DMS53 (cell line): ENCODE data around the gene CFAP77.
A peak's percentile ranks its signal among the peaks of the same experiment; 100 is the strongest.

Source experiments
- DNase-seq: peaks from one replicate; lab custom pipeline; 2025; lab: John Stamatoyannopoulos, UW

Gene CFAP77

DNA sequence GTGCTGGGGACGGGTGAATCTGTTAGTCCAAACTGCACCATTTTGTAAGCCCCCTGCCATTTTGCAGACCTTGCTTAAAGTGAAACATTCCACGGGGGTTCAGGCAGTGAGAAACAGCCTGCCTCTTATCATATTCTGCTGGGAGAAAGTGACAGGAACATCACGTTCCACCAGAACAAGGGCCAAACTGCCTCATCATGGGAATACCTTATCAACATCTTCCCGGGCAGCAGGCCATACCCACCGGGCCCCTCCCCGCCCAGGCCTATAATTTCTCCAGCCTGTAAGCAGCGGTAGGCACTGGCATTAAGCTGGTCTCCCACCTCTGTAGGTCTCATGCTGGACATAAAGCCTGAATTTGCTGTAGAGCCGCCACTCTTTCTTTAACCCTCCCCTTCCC is 1.5 kb upstream of the CFAP77 start:
- no peak for DNase-seq

DNA sequence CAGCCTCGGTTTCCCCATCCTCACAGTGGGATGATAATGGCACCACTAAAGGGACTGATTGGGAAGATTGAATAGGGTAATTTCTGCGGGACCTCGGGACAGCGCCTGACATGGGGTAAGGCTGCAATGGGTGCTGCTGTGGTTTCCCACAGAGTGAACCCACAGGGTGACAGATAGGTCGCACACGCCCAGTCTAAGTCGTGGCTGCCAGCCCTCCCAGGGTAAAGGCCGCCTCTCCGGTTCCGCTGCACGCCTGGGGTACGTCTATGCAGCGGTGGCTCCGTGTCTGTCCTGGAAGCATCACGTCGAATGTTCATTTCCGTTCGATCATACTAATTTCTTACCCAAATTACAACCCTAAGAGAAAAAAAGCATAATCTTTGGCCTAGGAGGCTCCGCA is 631 bp downstream of the CFAP77 start:
- DNase-seq, result peak; percentile 56

DNA sequence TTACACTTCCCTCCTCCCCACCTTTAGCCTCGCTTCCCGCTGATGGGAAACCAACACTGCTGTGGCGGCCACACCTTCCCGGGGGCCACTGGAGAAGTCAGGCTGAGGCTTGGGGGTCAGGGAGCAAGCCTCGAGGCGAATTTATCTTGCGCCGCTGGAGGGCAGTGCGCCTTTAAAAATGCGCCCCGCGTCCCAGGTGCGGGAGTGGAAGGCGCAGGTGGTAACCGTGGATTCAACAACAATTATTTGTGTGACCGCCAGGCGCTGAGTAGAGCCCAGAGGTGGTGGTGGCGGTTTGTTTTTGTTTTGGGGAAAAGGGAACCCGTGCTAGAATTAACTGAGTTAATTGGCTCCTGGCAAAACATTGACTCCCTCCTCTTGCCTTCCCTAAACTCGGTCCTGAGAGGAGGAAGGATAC is 1.1 kb downstream of the CFAP77 start:
- peak; percentile 93 for DNase-seq

DNA sequence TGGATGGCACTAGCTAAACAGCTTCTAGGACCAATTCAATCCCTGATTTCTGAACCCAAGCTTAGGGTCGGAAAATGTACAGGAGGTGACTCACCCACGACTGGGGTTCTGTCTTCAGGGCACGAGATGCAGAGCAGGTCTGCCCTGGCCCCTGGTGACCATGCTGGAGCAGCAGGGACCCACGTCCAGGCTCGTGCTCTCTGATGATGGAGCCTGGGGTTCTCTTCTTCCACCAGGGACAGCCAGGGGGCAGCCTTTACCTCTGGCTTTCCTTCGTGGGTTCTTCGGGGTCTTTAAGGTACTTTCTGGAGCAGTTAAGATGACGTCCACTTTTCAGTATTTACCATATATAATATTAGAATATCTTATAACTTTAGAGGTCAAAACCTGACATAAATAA is 2.1 kb downstream of the CFAP77 start:
- DNase-seq, result peak; percentile 40

DNA sequence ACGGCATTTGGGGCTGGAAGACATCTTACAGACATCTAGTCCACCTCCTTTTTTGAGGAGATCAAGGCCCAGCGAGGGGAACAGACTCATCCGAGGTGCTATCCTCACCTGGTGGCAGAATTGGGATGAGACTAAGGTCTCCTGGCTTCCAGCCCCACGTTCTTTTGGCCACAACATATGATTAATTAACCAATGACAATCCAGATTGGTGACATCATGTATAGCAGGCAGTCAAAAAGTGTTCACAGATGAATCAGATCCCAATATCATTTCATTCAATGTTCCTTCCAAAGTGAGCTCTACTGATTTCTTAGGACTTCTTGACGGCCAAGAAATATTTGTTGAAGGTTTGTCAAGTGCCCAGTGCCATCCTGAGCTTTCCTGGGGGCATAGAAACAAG is 3.9 kb downstream of the CFAP77 start:
- no peak for DNase-seq

DNA sequence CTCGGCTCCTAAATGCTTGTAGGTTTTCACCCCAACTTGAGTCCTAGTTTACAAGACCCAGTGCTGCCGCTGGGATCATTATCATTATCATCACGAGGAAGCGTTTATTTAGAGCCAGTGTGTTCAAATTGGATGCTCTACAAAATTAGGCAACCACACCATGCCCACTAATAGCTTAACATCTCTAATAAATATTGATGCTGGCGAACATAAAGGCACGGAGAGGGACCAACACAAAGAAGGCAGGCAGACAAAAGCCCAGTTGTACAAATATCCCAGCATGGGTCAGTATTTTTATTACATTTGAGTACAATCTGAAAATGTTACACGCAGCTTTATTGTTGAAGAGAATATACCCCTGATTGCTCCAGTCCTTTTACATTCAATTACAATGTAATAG is 4.7 kb downstream of the CFAP77 start:
- no peak for DNase-seq

DNA sequence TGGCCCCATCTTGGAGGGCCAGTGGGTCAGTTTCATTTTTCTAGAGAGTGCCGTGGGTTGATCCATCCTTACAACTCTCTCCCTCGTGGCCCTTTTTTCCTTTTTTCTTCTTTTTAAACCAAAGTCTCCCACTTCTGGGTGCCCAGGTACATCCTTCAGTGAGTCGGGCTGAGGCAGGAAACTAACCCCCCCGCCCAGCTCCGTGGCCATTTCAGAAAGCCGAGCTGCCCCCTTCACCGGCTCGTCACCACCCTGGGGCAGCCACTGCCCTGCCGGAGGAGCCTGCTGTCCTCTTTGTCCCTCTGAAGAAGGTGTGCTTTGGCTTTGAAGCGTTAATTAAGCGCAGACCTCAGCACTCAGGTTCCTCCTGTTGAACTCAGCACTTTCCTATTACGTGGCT is 5.2 kb downstream of the CFAP77 start:
- DNase-seq, result no peak

DNA sequence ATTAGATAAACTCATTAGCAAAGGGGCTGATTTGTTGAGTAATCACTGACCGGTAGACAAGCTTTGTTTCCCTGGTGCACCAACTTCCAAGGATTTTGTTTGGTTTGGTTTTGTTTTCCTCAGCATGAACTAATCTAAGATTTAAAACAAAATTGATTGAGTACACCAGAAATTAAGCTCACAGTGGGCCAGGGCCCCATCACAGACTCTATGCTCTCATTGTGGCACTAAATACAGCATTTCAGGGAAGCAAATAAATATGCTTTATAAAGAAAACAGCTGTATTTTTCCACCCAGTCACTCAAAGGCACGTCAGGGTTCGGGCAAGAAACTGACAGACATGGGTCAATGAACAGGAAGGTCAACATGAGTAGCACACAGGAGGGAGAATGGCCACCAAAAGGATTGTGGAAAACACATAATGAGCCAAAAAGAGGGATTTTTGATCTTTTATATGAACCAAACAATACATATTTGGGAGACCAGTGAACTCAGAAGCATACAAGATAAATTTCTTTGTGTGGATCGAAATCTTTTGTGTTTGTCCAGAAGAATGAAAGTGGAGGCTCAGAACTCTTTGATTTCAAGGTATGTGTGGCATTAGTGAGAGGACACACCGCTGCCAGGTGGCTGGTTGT is 8.8 kb downstream of the CFAP77 start:
- DNase-seq, result no peak

DNA sequence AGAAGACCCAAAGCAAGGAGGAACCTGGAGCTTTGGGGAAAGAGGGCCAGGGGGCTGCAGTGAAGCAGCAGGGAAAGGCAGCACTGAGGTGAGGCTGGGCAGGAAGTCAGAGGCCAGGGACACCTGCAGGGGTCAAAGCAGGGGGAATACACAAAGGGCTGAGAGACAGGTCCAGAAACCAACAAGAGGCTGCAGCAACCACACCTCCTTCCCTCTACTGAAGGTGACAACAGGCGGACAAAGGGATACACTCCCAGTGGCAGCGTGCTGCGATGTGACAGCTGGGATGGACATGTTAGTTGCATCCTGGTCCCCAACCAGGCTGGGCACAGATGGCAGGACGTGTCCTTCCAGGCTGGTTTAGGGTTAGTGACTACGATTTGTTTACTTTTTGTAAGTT is 12.6 kb downstream of the CFAP77 start:
- DNase-seq, result no peak

DNA sequence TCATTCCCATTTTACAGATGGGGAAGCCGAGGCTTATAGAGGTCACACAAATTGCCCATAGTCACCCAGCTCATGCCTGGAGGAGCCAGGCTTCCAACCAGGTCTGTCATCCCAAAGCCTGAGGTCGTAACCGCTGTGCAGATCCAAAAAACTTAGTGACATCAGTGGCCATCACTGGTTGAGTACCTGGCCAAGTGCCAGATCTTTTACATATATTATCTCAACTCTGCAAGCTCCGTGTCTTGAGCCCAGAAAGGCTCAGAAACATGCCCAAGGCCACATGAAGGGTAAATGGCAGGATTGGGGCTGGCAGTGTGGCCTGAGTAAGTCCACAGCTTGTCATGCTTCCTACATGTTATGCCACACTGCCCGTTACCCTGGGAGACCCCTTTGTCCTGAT is 13.5 kb downstream of the CFAP77 start:
- no peak for DNase-seq

DNA sequence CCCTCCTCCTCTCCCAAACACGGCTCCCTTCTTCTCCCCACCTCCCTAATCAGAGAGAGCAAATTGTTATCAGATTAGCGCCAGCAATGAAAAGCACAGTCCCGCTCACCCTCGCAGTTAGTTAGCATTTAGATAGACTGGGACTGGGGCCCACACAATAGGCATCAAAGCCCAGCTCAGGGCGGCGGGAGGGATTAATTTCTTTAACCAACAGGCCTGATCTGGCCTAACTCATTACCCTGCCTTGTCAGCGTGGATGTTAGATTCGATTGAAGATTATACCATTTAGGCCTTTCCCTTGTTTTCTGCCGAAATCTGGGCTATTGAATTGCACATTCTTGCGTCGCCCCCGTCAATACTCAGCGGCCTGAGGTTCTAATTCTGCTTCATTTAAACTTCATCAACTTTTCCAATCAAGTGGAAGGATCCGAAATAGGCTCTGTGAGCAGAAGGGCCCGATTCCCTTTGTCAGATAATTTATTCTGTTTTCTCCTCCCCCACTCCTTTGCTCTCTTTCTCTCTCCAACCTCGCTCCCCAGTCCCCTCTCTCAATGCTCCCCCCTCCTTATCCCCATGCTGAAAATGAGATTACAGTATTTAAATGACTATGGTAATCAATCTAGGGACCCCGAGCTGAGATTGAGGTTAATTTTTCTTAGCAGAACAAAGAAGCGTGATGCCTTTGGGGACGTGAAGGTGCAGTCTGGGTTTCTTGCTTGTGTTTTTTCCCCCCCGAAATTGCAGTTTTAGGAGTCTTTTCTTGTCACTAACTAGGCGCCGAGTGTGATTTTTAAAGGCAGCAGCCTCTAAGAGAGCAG is 15.1 kb downstream of the CFAP77 start:
- DNase-seq, result no peak

DNA sequence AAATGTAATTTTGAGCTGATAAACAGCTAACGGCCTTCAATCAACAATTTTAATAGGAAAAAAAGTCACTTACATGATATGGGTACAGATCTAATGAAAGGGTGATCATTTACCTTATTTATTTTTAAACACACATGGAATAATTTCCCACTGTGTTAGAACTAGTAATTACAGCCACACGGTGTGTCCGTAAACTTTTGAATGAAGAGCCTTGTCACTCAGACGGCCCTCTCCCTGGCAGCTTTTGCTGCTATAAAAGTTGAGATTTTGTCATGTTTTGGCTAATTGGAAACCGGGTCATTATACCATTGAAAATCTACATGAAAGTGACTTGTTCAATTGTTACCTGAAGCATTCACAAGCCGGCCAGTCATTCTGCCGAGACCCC is 15.7 kb downstream of the CFAP77 start:
- DNase-seq, result no peak

DNA sequence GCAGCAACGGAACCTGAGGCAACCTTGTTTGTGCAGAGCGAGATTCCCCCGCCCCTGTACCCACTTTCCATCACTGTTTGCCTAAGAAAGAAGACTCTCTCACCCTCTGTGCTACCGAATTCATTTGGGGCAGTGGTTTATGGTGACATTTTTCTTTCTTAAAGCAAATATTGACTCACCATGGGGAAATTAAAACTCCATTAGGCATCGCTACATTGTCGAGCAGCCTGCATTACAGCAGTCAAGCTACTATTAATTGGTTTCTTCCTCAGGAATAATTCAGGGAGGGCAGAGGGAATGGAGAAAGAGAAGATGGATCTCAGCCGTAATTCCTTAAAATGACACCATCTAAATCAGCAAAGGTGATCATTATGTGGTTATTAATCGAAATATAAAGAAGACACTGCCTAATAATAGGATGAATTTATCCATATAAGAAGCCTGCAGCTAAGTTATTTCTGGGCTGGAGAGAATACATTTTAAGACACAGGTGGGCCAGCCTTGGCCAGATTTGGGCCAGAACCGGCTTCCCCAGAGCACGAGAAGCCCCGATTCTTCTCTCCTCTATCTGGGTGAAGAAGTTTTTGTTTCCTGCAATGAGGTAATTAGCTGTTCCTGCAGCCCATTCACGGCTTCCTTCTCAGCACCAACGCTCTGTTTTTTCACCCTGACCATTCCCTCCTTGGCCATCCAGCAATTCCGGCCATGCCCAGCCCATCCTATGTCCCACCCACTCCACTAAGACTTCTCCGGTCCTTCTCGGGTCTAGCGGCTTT is 16.8 kb downstream of the CFAP77 start:
- DNase-seq, result no peak

DNA sequence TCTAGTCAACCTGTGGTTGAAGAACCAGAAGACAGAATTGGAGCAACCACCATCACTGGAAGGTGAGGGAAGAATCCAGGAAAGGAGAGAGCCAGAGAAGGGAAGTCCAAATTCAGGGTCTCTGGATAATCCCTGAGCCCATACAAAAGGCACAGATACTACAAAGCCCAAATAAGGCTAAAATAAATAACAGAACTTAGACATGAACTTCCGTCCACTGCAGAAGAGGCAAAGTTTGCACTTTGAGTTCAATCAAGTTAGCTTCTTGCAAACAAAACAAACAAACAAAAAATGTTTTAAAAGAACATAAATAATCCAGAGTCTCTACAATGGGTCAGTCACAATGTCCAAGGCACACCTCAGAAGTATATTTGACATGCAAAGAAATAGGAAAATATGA is 21.0 kb downstream of the CFAP77 start:
- DNase-seq, result no peak

DNA sequence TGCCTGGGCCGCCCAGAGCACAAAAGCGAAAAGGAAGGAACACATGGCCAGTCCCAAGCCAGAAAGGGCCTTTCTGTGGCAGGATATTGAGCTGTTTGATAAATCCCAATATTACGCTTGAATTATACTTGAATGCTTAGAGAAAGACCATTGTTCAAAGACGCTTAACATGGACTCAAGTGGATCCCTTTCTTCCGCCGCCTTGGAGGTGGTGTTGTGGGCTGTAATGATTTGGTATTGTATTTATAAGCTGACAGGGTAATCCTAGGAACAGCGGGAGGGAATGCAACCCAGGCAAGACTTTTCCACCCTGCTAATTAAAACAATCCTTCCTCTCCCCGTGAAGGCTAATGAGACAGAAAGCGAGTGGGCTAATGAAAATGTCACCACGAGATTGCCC is 24.9 kb downstream of the CFAP77 start:
- DNase-seq, result no peak

DNA sequence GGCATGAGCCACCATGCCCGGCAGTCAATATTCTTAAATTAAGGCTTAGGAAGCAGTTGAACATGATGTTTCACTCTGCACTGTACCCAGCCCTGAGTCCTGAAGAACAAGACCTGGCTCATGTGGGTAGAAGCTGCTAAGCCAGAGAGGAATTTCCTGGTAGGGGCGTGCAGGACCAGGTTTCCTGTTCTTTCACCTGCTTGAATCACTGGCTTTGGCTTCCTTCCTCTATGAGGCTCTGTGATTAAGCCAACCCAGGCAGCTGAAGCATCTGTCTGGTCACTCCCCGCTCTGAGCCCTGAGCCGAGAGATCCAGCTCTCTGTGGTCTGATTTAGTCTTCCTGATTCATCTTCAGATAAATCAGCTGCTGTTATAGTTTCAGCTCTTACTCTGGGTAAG is 29.1 kb downstream of the CFAP77 start:
- DNase-seq, result no peak

DNA sequence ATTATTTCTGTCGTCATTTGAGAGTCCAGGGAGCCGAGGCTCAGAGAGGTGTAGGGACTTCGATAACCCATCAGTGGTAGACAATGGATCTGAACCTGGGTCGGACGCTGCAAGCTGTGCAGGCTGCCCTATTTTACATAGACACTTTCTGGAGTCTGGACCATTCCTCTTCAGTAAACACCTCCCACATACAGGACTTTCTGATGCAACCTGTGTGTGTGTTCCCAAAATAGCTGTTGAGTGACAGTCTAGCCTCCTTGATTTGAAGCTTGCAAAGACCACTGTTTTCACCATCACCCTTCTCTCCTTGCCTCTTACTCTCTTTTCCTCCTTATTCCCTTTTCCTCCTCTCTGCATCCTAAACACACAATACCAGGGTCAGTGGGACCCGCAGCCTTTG is 30.7 kb downstream of the CFAP77 start:
- no peak for DNase-seq

DNA sequence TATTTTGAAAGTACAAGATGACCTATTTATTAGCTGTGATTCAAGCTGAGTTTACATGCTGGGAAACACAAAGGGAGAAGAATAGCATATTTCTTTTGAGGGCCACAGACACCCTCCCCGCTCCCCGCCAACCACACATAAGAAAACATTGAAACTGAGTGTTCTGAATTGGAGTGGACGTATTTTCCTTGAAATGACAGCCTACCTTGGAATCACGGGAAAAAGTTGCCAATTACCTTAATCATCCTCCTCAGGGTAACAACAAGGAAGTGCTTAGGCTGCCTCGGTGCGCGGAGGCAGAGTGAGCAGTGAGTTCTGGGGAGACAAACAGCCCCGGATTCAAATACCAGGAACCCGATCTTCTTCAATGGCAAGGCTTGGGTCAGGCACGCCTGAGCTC is 31.4 kb downstream of the CFAP77 start:
- DNase-seq, result no peak

DNA sequence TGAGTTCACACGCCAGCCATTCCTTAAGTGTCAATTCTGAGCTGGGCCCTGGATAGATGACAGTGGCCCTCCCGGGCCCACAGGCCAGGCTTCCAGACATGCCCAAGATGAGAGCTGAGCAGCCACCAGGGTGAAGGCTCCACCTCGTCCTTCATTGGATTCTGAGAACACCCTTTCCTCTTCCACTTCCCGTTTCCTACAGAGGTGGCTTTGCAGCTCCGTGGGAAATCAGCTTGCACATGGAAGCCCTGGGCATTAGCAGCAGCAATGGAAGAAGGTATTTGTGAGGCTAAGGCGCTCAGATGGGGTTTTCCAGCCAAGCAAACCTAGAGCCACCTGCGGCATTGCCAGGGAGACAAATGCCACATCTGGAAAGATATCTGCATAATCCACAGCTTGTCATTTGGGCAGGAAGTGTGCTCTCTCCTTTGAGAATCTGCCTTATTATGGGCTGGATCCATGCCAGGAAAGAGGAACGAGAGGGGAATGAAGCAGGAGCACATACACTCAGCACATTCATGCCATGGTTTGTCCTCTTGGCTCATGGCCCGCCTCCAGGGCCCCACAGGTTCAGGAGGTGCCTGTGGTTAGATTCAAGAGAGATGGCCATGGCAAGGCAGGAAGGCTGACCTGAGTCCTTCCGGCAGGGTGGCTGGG is 34.1 kb downstream of the CFAP77 start:
- DNase-seq, result peak; percentile 31

DNA sequence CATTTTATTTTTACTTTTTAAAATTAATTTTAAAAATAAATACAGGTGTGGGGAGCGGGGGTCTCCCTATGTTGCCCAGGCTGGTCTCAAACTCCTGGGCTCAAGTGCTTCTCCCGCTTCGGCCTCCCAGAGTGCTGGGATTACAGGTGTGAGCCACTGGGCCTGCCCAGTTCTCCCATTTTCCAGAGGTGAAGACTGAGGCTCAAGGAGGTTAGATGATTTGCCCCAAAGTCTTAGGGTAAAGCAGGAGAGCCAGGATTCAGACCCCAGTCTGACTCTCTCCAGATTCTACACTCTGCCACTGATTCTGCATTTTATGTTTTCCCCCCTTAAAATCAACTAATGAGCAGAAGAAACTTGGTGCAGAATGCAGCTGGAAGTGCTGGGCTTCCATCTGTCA is 36.9 kb downstream of the CFAP77 start:
- no peak for DNase-seq

DNA sequence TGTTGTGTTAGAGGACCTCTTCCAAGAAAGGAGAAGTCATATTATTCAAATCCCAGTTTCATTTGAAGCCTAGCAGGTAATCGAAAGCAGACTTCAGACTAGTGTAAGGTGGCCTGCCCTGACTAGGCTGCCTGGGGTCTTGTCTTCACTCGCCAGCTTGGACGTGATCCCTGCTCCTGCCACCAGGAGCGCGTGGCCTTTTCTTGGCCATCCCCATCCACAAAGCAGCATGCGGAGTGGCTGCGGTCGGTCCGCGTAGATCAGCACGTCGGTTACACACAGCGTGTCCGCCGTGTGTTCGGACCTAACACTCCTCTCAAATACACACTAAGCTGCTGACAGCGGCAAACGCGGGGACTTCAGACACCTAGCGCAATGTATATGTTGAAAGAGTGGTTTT is 37.3 kb downstream of the CFAP77 start:
- no peak for DNase-seq

DNA sequence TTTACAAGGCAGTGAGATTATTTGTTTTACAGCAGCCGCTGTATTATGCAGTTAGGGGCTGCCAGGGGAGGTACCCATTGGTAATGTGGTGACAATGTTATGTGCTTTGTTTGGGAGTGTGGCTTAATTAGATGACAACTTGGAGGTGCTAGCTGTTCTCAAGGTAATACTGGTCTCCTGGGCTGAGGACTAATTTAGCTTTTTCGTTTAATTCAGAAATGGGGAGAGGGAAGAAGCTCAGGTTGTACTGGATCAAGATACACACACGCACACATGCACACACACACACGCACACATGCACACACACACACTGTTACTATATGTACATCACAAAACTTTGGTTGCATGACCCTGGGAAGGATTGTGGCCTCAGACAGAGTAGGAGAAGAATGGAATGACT is 37.9 kb downstream of the CFAP77 start:
- DNase-seq, result no peak

DNA sequence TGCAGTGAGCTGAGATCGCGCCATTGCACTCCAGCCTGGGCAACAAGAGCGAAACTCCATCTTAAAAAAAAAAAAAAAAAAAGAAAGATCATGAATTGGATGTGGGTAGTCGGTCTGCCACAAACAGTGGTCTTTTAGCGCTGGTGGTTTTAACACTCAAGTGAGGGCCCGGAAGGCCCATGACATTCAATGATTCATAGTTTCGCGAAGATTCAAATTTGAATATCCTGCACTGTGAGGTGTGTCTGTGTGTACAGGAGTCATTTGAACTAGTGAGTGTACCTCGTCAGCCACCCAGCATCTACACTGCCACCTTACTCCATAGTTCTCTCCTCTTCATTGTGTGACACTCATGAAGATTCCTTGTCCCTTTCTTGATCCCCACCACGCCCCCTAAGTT is 41.3 kb downstream of the CFAP77 start:
- DNase-seq, result no peak
